Measurements from ENCODE around the gene FAM200B. TPM values are rescaled to one million over a fixed set of nuclear protein-coding genes. Genes with fewer than 3 reads are reported as not detected.

FAM200B gene
- total and polyA plus RNA-seq, 2 experiments from 2014 or later, result 34.4 to 88.0 TPM

GRCh38 chr4:15648600-15648999 lies 33.0 kb upstream of the FAM200B start:
- H3K27ac Mint-ChIP-seq, result no peak overlapping the region
- peaks cover 98% of the 10 kb centered on the region for H3K79me2 ChIP-seq (replicated peaks; ENCODE audit: insufficient read depth)
- H3F3A ChIP-seq (replicated peaks; ENCODE audit: low read depth), result no peaks in the 10 kb centered on the region
- no peak overlapping the region for H3K27ac ChIP-seq (ENCODE audit: low read depth)
- peaks cover 5% of the 10 kb centered on the region; the same call in 1 of the 2 replicates for H4K20me1 ChIP-seq (replicated peaks; ENCODE audit: insufficient read depth)
- H3K36me3 ChIP-seq (ENCODE audit: insufficient read depth), result no peaks in the 10 kb centered on the region
- H3K4me3 ChIP-seq, result no peak overlapping the region
- H3K36me3 Mint-ChIP-seq (ENCODE audit: low read depth), result no peaks in the 10 kb centered on the region
- peaks cover 2% of the 10 kb centered on the region for H3K27me3 Mint-ChIP-seq (ENCODE audit: insufficient read depth, low read depth, poor library complexity)
- no peaks in the 10 kb centered on the region for H3K9me2 ChIP-seq (ENCODE audit: insufficient read depth)
- DNase-seq (ENCODE audit: low spot score), result no peak
- no peaks in the 10 kb centered on the region for H3K27me3 ChIP-seq (ENCODE audit: insufficient read depth)
- H3K4me3 Mint-ChIP-seq, result no peak overlapping the region
- no peak for ATAC-seq
- H2AFZ ChIP-seq, result no peak overlapping the region
- peaks cover 11% of the 10 kb centered on the region; the same call in 1 of the 2 replicates for H3K4me1 ChIP-seq (ENCODE audit: insufficient read depth)
- TF ChIP-seq POLR2AphosphoS5 (IDR thresholded peaks at IDR 0.05; ENCODE audit: low read depth), result no peak
- no peak for TF ChIP-seq ZNF331 (CRISPR knock-in tag; IDR thresholded peaks at IDR 0.05; ENCODE audit: low read depth)
- no peak for TF ChIP-seq ZNF462 (CRISPR knock-in tag; IDR thresholded peaks at IDR 0.05)
- no peak for TF ChIP-seq STAT1 (IDR thresholded peaks at IDR 0.05; ENCODE audit: unreplicated experiment)
- TF ChIP-seq CREB1 (CRISPR knock-in tag; IDR thresholded peaks at IDR 0.05; ENCODE audit: low read depth), result no peak
- TF ChIP-seq NANOG (IDR thresholded peaks at IDR 0.05; ENCODE audit: borderline replicate concordance), result no peak
- no peak for TF ChIP-seq ZNF114 (CRISPR knock-in tag; IDR thresholded peaks at IDR 0.05)
- TF ChIP-seq ETS1 (IDR thresholded peaks at IDR 0.05), result no peak
- TF ChIP-seq EZH2phosphoT487 (IDR thresholded peaks at IDR 0.05; ENCODE audit: unreplicated experiment), result no peak
- TF ChIP-seq REST (IDR thresholded peaks at IDR 0.05; ENCODE audit: unreplicated experiment), result no peak
- no peak for TF ChIP-seq EZH2 (IDR thresholded peaks at IDR 0.05; ENCODE audit: low read depth, unreplicated experiment)
- TF ChIP-seq CTCF (conservative IDR thresholded peaks at IDR 0.05; ENCODE audit: low read depth in 2 of 2), result no peak
- no peak for TF ChIP-seq JUNB (IDR thresholded peaks at IDR 0.05; ENCODE audit: unreplicated experiment)
- H3K4me2 ChIP-seq, result no peak overlapping the region
- H3K9me3 Mint-ChIP-seq, result no peaks in the 10 kb centered on the region
- peaks cover 21% of the 10 kb centered on the region for H3K4me1 Mint-ChIP-seq

All from GM23338 (cell line).